KOPT-K1 (cell line): ENCODE results near the gene CFAP45.

Experiments used
- H3K27ac ChIP-seq: fragments of 200-600 bp; sonication (generic); 2 replicates; pipeline ENCODE4 v1.5.1; 2016; ENCODE audit warnings: antibody characterized with exemption, mild to moderate bottlenecking, low read depth, low read length; ENCODE audit not compliant: poor library complexity, severe bottlenecking
- H3K36me3 ChIP-seq: fragments of 200-600 bp; sonication (generic); 2 replicates; pipeline ENCODE4 v1.5.1; 2017; ENCODE audit warnings: antibody characterized with exemption, mild to moderate bottlenecking, low read length, moderate library complexity; ENCODE audit not compliant: insufficient read depth
- H3K9me3 ChIP-seq: fragments of 200-600 bp; sonication (generic); 2 replicates; pipeline ENCODE4 v1.5.1; 2017; ENCODE audit warnings: antibody characterized with exemption, low read length, mild to moderate bottlenecking; ENCODE audit not compliant: insufficient read depth, poor library complexity, severe bottlenecking

The CFAP45 gene

DNA sequence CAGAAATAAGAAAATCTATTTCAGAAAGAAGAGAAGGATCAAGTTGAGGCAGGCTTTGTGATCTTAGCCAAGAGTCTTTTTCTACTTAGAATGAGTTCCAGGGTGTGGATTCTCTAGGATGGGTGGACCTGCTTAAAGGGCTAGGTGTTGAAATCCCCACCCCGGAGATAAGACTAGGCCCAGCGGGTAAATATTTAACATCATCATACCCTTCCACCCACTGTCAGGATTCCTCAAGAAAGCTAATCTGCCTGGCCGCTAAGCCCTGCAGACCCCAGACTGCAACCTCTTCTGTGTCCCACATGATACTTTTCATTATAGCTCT, 39.7 kb upstream of the CFAP45 start:
- H3K27ac ChIP-seq: no peak overlapping the region
- no peaks in the 10 kb centered on the region for H3K36me3 ChIP-seq
- no peaks in the 10 kb centered on the region for H3K9me3 ChIP-seq

GRCh38 chr1:159938905-159939677, 39.1 kb upstream of the CFAP45 start:
- no peaks in the 10 kb centered on the region for H3K36me3 ChIP-seq
- H3K9me3 ChIP-seq: no peaks in the 10 kb centered on the region
- H3K27ac ChIP-seq: no peak overlapping the region

GRCh38 chr1:159938211-159938852, 38.4 kb upstream of the CFAP45 start:
- Histone ChIP-seq H3K9me3 (no peaks in the 10 kb centered on the region), H3K36me3 (no peaks in the 10 kb centered on the region), H3K27ac (no peak overlapping the region)

DNA sequence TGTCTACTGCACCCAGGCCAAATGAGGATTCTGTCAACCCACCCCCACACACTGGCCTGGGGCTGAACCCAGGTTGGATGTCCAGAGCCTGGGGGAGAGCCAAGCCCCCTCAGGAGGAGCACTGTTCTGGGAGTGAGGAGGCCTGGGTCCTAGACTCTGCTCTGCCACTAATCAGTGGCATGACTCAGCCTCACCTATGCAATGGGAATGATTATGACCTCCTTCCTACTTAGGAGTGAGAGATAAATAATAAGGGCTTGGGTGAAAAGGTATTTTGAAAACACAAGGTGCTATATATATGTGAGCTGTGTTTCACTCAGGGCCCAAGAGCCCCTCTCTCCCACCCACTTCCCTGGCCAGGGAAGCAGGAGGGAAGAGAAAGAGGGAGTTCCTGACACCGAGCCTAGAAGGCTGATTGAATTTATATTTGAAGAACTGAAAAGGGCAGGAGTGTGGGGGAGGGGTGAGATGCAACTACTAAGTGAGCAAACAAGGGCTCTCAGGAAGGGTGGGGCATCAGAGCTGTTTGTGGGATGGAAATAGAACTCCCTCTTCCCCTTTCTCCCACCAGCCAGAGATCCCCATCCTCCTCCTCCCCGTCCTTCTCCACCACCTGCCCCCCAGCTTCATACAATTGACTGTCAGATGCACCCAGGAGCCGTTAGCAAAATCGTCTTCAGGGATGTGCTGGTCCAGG, 37.2 kb upstream of the CFAP45 start:
- Histone ChIP-seq H3K9me3 (no peaks in the 10 kb centered on the region), H3K27ac (no peak overlapping the region), H3K36me3 (no peaks in the 10 kb centered on the region)

DNA sequence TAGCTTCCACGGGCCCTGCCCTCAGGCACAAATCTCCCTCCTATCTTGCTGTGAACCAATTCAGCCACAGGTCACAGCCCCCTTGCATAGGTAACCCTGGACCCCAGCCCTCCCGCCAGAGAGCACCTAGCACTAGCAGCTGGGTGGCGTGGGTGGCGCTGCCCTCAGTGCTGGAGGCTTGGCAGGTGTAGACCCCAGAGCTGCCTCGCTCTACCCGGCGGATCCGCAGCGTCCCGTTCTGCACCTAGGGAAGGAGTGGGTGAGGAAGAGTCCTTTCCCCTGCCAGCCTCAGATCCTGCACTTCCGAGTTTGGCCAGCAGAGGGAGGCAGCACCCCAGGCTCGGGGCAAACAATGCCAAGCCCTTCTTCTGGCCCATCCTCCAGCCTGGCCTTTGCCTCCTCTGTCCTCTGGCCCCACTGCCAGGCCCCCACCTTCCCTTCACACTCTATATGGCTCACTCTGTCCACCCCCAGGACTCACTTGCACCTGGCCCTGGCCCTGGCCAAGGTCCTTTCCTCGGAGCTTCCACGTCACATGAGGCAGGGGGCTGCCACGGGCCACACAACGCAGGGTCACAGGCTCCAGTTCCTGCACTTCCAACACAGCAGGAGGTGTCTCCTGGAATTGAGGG, 36.4 kb upstream of the CFAP45 start:
- Histone ChIP-seq H3K27ac (no peak overlapping the region), H3K36me3 (no peaks in the 10 kb centered on the region), H3K9me3 (no peaks in the 10 kb centered on the region)

DNA sequence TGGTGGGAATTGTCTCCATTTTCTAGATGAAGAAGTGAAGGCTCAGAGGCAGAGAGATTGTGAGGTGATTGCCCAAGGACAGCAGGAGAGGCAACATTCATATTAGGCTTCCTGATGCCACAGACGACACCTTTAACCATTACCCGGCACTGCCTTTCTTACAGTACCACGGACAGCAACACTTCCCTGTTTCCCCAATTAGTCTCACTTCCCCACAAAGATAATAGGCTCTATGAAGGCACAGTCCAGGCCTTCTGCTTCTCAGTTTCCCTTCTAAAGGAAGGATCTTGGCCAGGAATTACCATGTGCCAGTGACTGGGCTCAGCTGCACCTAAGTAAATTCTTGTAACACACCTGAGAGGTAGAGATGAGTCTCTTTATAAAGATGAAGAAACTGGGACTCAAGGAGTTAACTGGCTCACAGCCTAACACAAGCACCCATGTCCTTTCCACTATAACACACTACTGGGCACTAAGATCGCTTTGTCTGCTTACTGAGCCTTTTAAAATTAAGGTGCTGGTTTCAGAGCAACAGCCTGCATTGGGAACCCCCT, 35.8 kb upstream of the CFAP45 start:
- Histone ChIP-seq H3K9me3 (no peaks in the 10 kb centered on the region), H3K27ac (no peak overlapping the region), H3K36me3 (no peaks in the 10 kb centered on the region)

DNA sequence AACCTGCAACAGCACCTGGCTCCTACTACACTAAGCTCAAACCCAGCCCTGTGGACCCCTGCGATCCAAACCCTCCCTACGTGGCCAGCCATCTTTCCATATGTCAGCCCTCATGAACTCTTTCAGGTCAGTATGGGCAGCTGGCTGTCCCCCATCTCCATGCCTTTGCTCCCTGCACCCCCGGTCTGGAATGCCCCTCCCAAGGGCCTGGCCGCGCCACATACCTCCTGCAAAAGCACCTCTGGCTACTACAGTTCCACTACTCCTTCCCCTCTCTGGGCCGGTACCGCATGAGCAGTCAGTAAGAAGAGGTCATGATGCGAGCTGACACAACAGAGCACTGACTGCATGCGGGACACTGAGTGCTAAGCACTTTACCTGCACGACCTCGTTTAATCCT, 35.3 kb upstream of the CFAP45 start:
- H3K9me3 ChIP-seq: no peaks in the 10 kb centered on the region
- no peaks in the 10 kb centered on the region for H3K36me3 ChIP-seq
- no peak overlapping the region for H3K27ac ChIP-seq

DNA sequence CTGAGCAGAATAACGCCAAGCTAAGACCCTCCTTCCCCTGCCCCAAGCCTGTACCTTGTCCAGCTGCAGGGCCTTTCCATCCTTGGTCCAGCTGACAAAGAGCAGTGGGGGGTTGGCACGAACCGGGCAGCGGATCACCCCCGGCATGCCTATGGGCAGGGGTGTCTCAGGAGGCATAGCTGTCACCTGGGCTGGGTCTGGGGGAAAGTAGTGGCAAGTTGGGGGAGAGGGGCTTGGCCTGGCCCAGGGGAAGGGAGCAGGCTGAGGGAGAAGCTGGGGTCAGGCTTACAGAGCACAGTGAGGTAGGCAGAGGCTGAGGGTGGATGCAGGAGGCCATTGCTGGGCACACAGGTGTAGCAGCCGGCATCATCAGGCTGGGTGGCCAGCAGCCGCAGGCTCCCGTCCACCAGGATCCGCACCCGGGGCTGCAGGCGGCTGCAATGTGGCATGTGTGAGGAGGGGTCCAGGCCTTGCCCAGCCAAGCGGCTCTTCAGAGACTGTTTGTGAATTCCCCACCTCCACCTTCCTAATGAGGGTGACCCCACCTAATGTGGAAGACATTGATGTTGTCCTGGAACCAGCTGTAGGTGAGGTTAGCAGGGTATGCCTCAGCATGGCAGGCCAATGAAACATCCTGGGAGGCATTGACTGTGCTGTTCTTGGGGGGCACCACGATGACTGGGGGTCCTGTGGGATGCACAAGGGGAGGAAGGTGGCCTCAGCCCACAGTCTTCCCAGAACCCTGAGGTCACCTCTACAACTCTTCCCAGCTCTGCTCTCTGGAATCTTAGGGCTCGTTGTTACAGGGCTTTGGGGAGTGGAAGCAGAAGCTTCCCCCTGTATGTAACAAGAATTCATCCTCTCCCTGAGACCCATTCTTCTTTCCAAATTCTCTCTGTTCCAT, 34.4 kb upstream of the CFAP45 start:
- no peak overlapping the region for H3K27ac ChIP-seq
- no peaks in the 10 kb centered on the region for H3K9me3 ChIP-seq
- H3K36me3 ChIP-seq: no peaks in the 10 kb centered on the region

DNA sequence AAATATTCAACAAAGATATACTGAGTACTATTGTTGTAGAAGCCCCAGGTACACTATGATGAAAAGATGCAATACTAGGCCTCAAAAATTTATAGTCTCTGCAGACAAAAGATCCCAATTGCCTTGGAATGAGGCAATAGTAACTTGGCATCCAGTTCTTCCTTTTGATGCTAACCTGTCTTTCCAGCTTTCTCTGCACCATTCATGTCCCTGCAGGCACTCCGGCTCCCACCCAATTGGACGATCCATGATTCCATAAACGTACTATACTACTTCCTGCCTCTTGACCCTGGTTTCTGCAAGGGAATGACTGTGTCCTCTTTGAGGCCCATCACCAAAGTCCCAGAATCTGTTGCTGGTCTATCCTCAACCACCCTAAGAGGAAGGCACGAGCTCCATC, 33.4 kb upstream of the CFAP45 start:
- H3K27ac ChIP-seq: no peak overlapping the region
- H3K36me3 ChIP-seq: no peaks in the 10 kb centered on the region
- H3K9me3 ChIP-seq: no peaks in the 10 kb centered on the region

DNA sequence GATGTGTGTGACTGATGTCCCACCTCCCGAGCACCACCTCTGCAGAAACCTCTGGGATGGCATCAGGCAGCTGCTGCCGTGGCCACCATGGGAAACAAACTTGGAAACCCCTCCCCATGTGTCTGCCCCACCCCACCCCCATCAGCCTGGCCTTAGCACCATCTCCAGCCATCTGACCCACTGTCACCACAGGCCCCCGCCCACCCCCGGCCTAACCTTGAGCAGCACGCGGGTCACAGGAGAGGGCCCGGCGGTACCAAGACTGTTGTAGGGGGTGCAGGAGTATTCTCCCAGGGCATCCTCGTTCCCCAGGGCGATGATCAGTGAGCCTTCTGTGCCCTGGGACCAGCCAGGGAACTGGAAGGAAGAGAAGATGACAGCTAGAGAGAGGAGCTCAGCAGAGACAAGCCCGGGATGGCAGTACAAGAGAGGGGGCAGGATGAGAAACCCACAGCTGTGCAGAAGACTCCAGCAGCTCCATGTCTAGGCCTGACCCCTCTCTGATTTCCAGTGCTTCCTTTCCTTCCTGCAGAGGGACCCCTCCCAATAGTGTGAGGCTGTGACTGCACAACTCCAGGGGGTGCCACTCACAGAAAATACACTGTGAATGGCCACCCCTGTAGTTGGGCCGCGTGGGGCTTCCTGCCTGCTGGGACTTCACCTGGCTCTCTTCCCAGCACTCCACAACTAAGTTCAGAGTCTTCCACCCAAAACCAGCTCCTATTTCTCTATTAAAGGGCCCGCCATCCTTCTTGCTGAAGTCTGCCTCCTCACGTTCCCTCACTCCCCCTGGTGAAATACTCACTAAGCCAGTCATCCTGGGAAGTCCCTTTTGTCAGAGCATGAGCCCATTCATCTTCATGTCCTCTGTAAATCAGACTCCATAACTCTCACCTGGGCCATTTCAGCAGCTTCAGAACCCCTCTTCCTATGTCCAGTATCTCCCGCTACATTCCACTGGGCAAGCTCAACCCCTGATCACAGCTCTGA, 32.6 kb upstream of the CFAP45 start:
- Histone ChIP-seq H3K9me3 (no peaks in the 10 kb centered on the region), H3K27ac (no peak overlapping the region), H3K36me3 (no peaks in the 10 kb centered on the region)

GRCh38 chr1:159931795-159932173, 31.8 kb upstream of the CFAP45 start:
- Histone ChIP-seq H3K9me3 (no peaks in the 10 kb centered on the region), H3K27ac (no peak overlapping the region), H3K36me3 (no peaks in the 10 kb centered on the region)

- Histone ChIP-seq H3K9me3 (no peaks in the 10 kb centered on the region), H3K27ac (no peak overlapping the region), H3K36me3 (no peaks in the 10 kb centered on the region)
These were observed 31.3 kb upstream of the CFAP45 start for GRCh38 chr1:159931101-159931794.

- H3K27ac ChIP-seq: no peak overlapping the region
- H3K9me3 ChIP-seq: no peaks in the 10 kb centered on the region
- no peaks in the 10 kb centered on the region for H3K36me3 ChIP-seq
These were observed 30.7 kb upstream of the CFAP45 start for GRCh38 chr1:159930634-159931033.
